ENCODE results near the gene CCT8L2. TPM values are rescaled to one million over a fixed set of nuclear protein-coding genes. Genes with fewer than 3 reads are reported as not detected.

CCT8L2 gene
- total RNA-seq, 1 experiment from 2014 or later: not detected

GRCh38 chr22:16563555-16564520, 28.8 kb downstream of the CCT8L2 start:
- Histone ChIP-seq H3K4me2 (ENCODE audit: insufficient read depth, insufficient read length, low read length) (no peak overlapping the region), H3K23me2 (ENCODE audit: insufficient read length, low read depth, low read length, poor library complexity, severe bottlenecking) (no peaks in the 10 kb centered on the region), H4K5ac (ENCODE audit: insufficient read length, low read depth, low read length) (no peak overlapping the region), H2AFZ (ENCODE audit: low read length) (no peak overlapping the region), H2BK5ac (ENCODE audit: insufficient read length, low read length) (no peak overlapping the region), H3K79me2 (ENCODE audit: insufficient read depth, low read length) (no peaks in the 10 kb centered on the region), H2BK12ac (ENCODE audit: insufficient read length, low read depth, low read length) (no peak overlapping the region), H2BK15ac (ENCODE audit: low read depth, low read length) (no peak overlapping the region), H3K4ac (ENCODE audit: low read depth, low read length) (no peak overlapping the region), H3T11ph (ENCODE audit: low read length) (no peak overlapping the region), H4K20me1 (ENCODE audit: control insufficient read depth, insufficient read depth, insufficient read length) (no peaks in the 10 kb centered on the region), H3K79me1 (ENCODE audit: insufficient read depth, low read depth, low read length, poor library complexity, severe bottlenecking) (no peaks in the 10 kb centered on the region), H4K91ac (ENCODE audit: insufficient read length, low read depth, low read length) (no peak overlapping the region), H3K23ac (ENCODE audit: insufficient read length, low read depth, low read length) (no peak overlapping the region), H2BK20ac (ENCODE audit: low read depth, low read length, poor library complexity, severe bottlenecking) (no peak overlapping the region), H3K4me1 (ENCODE audit: insufficient read depth, low read length) (no peaks in the 10 kb centered on the region), H3K14ac (ENCODE audit: insufficient read depth, low read length) (no peak overlapping the region; the same call in 1 of the 2 replicates), H4K8ac (replicated peaks; ENCODE audit: insufficient read length, low read depth, low read length) (no peak overlapping the region), H3K9ac (ENCODE audit: extremely low read depth, insufficient read length, low read length) (no peak overlapping the region), H2AK5ac (ENCODE audit: insufficient read length, low read length) (no peak overlapping the region), H3K9me3 (ENCODE audit: control insufficient read depth, low read depth, low read length) (peaks cover 23% of the 10 kb centered on the region), H2BK120ac (ENCODE audit: low read depth, low read length, poor library complexity, severe bottlenecking) (no peak overlapping the region), H3K56ac (ENCODE audit: insufficient read length, low read depth, low read length) (no peak overlapping the region), H3K27ac (ENCODE audit: insufficient read length, low read depth, low read length) (no peak overlapping the region), H3K18ac (ENCODE audit: insufficient read length, low read depth, low read length) (no peak overlapping the region), H3K27me3 (ENCODE audit: insufficient read depth, low read length) (no peaks in the 10 kb centered on the region)
- WGBS (ENCODE audit: extremely low coverage, insufficient read length, low lambda C conversion rate): no CpG with 5 or more reads among the region's 14 CpGs
- no peaks in the 10 kb centered on the region for H3K27me3 Mint-ChIP-seq (ENCODE audit: low read depth)
- no peak overlapping the region for H3K4me3 Mint-ChIP-seq
- H3K4me1 Mint-ChIP-seq: no peaks in the 10 kb centered on the region
- no peaks in the 10 kb centered on the region for H3K36me3 Mint-ChIP-seq (ENCODE audit: insufficient read depth in 1 of 3, low read depth in 3 of 3)
- no peak for DNase-seq
- peaks cover 16 to 54% of the 10 kb centered on the region in 2 experiments for H3K9me3 Mint-ChIP-seq
- no peak for TF ChIP-seq CTCF (conservative IDR thresholded peaks at IDR 0.05)
- no peak overlapping the region for H3K27ac Mint-ChIP-seq
